ENCODE data around the gene LRRC4C.

- no peak for TF ChIP-seq CTCF (IDR thresholded peaks at IDR 0.05 in 2 of 3, conservative IDR thresholded peaks at IDR 0.05 in 1 of 3; ENCODE audit: control insufficient read depth in 2 of 3, extremely low read depth in 1 of 3, insufficient read depth in 1 of 3, low read depth in 3 of 3, low read length in 3 of 3)
- no peak for TF ChIP-seq TAF1 (IDR thresholded peaks at IDR 0.05; ENCODE audit: borderline replicate concordance, low read depth, low read length)
Measured at GRCh38 chr11:41392596-41392995, 66.9 kb downstream of the LRRC4C start.
